HG03060 (cell line): Measurements from ENCODE around the gene SMARCD1.

Experiments used
- ATAC-seq: cut with Tn5 transposase; IDR thresholded peaks from one replicate; pipeline ENCODE4 v1.9.1; 2021; ENCODE audit warnings: low read depth, moderate number of reproducible peaks; ENCODE audit not compliant: unreplicated experiment

Gene SMARCD1

DNA sequence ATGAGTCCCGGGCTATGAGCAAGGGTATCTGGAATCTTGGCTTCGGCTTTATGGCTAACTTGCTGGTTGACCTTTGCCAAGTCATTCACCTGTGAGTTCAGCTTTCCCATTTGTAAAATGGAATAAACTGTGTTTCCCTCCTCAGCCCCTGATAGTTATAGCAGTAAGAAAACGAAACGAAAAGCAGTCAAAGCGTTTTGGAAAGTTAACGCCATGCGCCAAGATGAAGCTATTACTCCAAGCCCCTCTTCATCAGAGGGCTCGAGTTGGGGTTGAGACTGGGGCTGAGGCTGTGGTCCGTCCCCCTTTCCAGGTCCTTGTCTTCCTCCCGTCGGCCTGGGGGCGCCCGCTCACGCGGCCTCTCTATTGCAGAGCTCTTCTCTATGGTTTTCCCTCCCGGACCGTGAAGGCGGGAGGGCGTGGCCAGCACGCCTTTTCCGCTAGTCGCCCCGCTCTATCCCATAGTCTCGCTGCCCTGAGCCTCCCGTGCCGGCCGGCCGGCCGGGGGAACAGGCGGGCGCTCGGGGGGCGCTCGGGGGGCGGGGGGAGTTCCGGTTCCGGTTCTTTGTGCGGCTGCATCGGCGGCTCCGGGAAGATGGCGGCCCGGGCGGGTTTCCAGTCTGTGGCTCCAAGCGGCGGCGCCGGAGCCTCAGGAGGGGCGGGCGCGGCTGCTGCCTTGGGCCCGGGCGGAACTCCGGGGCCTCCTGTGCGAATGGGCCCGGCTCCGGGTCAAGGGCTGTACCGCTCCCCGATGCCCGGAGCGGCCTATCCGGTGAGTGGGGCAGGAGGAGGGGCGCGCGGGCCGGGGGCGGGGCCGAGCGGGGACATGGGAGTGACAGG, at the start of gene SMARCD1:
SMARCD1 (plus strand) TSS at position 568 of the 840 bp plus-strand sequence; CDS start at position 596, 28 bp downstream.
- ATAC-seq: no peak

DNA sequence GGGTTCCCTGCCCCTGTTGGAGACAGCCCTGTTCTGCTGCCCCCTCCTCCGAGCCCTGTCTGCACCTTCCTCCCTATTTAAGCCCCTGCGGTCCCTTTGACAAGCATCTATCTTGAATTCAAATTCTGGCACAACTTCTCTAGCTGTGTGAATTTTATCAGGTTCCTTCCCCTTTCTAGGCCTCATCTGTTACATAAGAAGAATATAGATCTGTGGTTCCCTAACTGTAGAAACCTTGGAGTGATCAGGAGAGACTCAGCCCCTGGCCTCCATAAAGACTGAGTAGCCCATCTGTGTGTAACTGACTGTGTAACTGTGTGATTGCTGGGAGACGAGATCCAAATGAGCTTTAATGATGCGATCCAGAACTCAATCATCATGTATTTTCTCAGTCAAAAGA, 46.8 kb upstream of the SMARCD1 start:
- ATAC-seq: no peak

DNA sequence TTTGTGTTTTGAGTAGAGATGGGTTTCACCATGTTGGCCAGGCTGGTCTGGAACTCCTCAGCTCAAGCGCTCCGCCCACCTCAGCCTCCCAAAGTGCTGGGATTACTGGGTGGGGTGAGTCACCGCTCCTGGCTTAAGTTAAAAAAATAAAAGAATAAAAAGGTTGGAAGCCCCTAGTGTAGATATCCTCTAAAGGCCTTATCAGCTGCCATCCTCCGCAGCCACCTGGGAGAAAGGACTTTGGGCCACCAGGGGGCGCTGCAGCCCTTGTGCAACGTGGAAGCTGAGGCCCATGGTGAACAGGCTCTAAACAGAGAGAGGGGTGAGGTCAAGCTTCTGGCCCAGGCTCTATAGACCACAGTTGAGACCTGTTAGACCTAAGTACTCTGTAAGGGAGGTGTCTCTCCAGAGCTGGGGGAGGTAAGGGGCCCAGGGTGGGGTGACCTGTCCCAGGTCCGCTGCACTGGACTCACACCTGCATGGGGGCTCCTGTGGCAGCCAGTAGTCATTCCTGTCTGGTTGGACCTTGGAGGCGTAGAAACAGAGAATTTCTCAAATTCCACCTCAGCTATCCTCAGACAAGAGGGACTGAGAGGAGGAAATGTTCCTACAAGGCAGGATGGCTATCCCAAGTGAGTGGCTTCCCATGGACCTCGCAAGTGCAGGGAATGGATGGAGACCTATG, 45.8 kb upstream of the SMARCD1 start:
- ATAC-seq: no peak

DNA sequence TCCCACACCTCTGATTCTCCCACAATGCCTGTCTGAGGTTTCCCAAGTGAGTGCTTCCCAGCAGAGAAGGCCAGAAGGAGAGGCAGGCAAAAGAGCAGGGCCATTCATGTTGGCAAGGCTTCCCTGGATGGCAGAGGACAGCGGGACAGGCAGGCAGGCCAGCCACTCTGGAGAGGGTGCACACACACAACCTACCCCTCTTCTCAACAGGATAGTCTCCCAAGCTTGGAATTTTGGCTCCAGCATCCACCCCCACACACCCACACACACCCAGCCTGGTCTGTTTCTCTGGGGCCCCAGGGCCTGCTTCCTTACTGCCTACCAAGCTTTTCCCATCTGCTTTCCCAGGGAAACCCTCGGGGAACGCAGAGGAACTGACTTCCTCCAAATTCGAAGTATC, 44.5 kb upstream of the SMARCD1 start:
- ATAC-seq: no peak

DNA sequence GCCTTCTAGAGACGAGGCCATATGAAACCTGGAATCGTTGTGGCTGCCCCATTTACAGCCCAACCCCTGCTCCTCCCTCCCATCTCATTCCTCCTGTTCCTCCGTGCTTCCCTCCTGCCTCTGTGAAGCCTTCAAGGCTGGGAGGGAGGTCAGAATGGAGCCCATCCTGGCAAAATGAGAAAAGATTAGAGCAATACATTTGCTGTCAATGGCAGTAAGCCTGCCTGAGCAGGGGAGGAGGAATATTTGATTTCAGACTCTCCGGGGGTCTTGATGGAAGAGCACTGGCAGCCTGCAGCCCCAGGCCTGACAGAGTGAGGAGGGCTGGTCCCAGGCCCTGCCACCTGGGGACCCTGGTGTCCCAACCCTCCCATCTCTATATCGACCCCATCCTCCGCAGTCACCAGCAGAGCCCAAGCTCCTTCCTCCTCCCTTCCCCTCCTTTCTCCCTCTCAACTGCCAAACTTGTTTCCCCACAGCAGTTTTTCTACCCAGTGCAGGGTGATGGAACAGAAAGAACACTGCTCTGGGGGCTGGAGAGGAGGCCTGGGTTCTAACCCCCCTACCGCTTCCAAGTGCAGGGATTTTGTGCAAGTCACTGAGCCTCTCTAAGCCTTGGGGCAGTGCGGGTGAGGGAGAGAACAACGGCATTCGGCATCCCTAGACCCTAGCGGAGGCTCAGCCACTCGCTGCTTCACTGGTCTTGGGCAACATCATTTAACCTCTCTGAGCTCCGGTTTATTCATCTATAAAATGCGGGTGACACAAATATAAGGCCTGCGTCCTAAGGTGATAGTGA, 43.9 kb upstream of the SMARCD1 start:
- ATAC-seq: no peak

DNA sequence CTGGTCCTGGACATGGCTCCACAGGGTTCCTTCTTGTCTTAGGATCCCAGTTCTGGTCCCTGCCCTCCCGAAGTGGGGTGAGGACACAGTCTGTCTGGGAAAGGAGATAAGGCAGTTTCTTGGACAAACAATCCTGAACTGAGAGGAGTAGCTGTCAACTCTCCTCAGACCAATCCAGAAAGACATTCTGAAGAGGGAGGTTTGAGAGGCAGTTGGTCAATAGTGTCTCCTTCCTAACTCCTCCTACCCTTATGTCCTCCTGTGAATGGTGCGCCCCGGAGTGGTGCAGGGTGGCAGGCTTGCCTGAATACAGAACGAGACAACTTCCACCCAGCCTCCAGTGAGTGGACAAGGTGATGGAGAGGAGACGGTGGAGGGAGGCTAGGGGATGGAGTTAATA, 43.2 kb upstream of the SMARCD1 start:
- ATAC-seq: no peak

DNA sequence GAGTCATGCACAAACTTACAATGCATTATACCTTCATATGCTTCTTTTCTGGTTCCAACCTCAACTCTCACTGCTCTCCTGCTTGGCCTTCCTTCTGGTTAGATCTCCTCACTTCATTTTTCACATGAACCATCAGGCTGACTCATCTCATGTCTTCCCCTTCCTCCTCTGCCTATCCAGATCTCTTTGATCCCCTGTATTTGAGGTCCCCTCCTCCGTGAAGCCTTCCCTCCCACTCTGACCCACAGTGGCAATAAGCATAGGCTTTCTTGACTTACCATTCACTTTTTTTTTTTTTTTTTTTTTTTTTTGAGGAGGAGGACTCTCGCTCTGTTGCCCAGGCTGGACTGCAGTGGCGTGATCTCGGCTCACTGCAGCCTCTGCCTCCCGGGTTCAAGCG, 42.4 kb upstream of the SMARCD1 start:
- ATAC-seq: no peak

DNA sequence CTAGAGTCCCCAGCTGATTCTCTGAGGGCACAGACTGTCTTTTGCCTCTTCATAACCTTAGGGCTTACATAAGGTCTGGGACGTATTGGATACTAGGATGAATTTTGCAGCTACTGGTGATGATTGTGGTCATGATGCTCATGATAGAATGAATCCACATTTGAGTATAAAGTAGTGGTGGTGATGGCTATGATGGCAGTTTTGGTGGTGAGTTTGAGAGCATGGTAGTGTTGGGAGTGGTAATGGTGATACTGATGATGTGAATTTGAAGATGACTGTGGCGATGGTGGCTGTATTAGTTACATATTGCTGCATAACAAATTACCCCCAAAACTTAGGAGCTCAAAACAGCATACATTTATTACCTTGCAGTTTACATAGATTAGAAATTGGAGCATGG, 41.8 kb upstream of the SMARCD1 start:
- no peak for ATAC-seq

DNA sequence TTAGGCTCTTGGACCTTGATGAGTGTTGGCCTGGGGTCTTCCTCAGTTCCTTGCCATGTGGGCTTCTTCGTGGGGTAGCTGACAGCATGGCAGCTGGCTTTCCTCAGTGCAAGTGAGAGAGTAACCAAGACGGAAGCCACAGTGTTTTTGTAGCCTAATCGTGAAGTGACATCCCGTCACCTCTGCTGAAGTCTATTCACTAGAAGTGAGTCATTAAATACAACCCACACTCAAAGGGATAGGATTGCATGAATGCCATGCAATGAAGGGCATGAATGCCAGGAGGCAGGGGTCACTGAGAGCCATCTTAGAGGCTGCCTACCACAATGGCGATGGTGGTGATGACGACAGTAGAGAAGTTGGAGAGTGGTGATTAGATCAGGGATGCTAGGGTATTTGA, 41.3 kb upstream of the SMARCD1 start:
- no peak for ATAC-seq

DNA sequence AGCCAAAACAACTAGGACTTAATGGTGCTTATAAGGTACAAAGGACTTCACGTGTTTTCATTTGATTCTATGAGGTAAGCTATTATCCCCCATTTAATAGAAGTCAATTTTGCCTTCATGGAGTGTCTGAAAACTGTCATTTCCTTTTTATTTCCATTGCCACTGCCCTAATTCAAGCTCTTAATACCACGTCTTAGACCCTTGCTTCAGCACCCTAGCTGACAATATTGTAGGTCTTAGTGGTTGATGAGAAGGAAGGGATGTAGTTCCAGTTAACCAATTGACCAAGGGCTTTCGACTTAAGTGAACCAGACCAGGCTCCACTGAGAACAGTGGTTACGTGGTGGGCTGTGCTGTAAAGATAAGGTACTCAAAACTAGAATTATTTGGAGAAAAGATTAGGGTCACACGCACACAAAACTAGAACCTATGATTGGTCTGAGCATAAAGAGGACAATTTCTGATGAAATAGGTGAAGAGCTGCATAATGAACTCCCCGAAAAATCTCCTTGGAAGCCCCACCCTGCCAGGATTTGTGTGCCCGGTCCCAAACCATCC, 37.4 kb upstream of the SMARCD1 start:
- no peak for ATAC-seq

DNA sequence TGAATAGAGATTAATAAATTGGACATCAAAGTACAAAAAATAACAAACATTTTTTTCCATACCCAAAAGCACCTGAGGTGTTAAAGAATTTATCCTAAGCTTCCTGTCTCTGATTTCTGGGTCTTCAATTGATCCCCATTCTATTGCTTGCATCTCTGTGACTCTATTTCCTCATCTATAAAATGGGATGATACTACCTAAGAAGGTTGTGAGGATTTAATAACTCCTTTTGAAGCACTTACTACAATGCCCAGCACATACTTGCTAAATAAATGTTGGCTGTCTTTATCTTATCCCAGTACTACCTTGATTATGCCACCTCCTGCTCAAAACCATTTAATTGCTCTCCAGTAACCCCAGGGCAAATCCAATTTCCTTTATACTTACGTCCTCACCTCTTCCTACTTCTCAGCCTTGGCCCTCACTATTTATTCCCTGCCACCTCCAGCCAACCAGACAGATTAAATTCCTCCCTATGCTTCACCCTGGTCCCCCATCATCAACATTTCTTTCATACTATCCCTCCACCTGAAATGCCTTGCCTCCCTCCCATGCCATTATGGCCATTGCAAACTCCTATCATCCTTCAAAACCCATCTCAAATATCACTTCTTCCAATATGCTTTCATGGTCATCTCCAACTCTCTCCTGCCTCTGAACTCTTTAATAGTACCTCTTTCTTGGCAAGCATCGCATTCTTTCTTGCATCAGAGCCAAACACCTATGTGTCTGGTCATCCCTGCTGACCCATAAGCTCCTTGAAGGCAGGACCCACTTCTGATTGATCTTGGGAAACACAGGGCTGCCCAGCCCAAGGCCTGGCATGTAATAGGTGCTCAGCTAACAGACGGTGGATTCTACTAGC, 35.7 kb upstream of the SMARCD1 start:
- ATAC-seq: no peak

DNA sequence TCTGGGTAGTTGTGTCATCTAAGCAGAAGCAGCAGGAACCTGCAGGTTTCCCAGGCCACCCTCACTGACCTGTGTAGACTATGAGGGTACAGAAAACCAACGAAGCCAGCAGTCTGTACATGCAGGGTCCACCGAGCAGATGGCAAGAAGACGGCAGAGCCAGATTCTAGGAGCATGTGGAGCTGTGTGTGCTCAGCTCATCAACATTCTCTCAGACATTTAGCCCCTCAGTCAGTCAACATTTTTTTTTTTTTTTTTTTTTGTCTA, 35.1 kb upstream of the SMARCD1 start:
- ATAC-seq: no peak

DNA sequence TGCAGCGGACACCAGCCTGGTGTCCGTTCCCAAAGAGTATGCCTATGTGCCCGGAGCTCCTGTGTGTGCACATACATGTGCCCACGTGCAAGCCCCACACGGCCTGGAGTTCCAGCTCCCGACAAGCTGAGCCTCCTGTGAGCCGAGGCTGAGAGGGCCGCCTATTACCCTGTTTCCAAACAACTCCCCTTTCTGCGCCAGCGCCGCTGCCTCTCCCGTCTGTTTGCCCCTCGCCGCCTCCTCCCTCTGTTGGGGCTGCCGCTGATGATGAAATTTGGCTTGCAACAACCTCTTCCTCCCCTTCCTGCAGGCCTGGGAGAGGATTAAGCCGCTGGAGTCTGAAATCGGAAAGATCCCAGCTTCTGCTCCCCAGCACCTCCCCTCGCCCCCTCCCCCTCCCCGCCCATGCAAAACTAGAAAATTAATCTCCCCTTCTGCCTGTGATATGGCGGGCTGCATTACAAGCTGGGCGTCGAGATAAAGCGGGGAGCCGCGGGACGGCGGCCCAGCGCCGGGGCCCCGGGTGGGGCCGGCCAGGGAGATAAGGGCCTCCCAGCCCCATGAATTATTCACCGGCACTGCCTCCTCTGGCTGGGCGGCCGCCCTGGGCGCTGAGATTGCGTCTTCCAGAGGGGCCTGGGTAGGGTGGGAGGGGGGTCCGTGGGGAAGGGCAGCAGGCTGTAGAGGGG, 34.6 kb upstream of the SMARCD1 start:
- ATAC-seq: no peak

DNA sequence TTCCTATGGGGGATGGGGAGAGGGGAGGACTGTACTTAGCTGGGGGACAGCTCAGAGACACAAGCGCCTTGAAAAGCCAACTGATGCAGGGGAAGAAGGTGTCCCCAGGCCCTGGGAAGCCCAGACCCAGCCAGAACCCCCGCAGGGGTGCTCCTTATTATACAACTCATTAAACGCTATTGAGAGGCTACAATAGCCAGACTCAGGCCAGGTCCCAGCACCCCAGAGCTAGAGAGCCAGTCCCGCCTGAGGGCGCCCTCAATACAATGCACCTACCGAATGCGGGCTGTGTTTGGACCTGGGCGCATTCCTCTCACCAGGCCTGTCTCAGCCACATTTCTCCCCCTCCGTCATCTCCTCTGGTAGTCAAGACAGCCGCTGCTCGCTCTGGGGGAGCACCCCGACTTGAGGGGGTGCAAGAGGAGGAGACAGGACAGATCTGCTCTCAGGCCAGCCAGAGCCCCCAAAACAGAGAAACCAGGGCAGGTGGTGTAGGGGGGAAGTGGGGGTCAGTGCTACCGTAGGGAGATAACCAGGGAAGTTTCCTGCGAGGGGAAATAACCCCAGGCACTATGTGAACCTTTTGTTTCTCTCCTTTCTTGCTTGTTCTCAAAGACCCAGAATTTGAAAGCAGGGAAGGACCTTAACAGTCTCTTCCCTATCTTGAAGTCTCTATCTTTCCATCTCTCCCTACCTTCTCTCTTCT, 33.9 kb upstream of the SMARCD1 start:
- no peak for ATAC-seq

DNA sequence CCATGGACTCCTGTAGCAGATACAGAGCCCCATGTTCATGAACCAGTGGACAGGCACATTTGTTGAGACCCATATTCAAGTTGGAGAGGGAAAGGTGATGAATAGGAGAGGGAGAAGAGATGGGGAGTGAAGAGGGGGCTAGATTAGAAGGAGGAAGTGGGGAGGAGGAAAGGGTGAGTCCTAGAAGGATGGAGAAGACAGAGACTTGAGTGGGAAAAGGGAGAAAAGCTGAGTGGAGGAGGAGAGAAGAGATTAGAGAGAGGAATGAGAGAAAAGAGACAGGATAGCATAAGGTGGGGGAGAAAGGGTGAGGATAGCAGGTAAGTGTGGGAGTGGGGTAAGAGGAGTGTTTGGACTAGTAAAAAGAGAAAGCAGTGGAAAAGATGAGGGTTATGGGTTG, 32.6 kb upstream of the SMARCD1 start:
- ATAC-seq: no peak

DNA sequence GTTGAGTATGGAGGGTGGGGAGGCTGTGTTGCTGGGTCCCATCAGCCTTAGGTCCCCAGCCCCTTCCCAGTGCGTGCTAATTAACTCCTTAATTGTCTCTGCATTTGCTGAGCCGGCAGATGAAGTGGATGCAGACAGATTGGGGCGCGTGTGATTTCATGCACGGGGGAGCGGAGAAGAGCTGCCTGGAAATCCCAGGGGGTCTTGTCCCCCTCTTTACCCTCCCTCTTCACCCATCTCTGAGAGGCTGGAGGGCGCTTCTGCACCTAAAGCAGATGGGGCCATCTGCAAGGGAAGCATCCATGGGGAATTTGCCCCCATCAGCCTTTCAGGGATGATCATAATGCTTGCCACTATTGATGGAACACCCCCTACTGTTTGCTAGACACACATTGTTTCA, 32.2 kb upstream of the SMARCD1 start:
- no peak for ATAC-seq

DNA sequence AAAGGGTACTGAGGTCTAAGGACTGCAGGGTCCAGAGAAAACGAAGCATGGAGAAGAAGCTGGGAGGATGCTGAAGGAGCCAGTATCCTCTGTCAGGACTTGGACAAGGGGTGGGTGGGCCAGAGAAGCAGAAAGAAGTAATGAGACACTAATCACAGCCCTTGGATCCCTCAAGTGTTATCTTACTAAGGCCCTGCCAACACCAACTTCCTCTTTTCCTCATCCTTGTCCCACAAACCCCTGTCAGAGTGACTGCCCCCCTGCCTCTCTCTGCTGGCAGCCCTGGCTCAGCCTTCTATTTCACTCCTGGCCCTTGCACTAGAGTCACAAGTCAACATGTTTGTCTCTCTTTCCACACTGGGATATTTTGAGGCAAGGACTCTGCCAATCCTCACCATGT, 31.6 kb upstream of the SMARCD1 start:
- ATAC-seq: no peak

DNA sequence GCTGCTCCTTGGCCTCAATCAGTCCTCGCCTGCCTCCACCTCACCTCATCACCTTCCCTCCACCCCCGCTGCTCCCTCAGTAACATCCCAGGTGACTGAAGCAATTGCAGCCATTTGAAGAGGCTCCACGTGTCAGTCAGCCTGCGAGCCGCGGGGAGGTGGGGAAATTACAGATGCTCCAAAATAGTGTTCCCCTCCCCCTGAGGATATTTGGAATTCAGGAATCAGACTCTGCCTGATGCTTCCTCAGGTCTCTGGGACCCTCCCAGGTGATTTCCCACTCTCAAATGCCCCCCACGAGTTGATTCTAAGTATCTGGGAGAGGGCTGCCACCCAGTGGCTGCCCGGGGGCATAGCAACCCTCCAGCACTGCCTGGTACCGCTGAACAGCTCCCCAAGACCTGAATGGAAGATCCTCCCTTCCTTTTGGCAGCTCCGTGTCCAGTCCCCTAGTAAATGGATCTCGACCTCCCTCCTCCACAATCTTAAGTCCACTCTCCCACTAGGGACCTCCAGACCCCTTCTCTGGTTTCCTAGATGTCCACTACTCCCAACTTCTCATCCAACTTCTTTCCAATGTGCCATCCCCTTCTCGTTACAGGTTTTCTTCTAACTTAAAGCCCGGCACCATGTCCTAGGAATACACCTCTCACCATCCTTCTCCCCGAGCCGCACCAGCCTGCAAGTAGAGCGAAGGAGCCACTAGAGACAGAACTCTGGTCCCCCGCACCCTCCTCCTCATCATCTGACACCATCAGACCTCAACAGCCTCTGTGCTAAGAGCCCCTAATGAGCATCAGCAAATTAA, 29.1 kb upstream of the SMARCD1 start:
- ATAC-seq: no peak
